Colonic mucosa (tissue), 4 donors: ENCODE data around the gene SNRNP70. TPM values are rescaled to one million over a fixed set of nuclear protein-coding genes. Genes with fewer than 3 reads are reported as not detected.
"Not testable (repeated sequence)": the region's sequence is repeated elsewhere in the genome, so short reads cannot be mapped to it uniquely, and the experiment has no call there.

ENCODE experiments used
- DNase-seq: peaks from one replicate; pipeline ENCODE4 v3.0.0-alpha.2; 2020
- H3K27ac ChIP-seq: fragments of 200-600 bp; one replicate; pipeline ENCODE4 v1.8.0; 2021
- H3K27me3 ChIP-seq: fragments of 200-600 bp; one replicate; pipeline ENCODE4 v1.8.0; 2021
- H3K36me3 ChIP-seq: fragments of 200-600 bp; one replicate; pipeline ENCODE4 v1.8.0; 2021
- H3K4me1 ChIP-seq: fragments of 200-600 bp; one replicate; pipeline ENCODE4 v1.8.0; 2021; ENCODE audit warnings: mild to moderate bottlenecking
- H3K4me3 ChIP-seq: fragments of 200-600 bp; one replicate; pipeline ENCODE4 v1.8.0; 2021
- H3K9ac ChIP-seq, 2 donors: one replicate each; pipeline ENCODE4 v1.7.0; 2013; ENCODE audit warnings: control low read depth in 2 of 2, low read depth in 2 of 2, low read length in 2 of 2
- H3K9me3 ChIP-seq: fragments of 200-600 bp; one replicate; pipeline ENCODE4 v1.8.0; 2021
- intact Hi-C: fragments of 100-400 bp; cut with DNase I; formaldehyde crosslinking; loops from one replicate; pipeline ENCODE4 v1.14.1; 2022
- total RNA-seq, 2 donors: library from RNA; stranded (reverse); fragmentation: NEBNext Ultra II Directional in 1 of 2; extraction: Animal tissue kit (Norgen Biotek cat#: 25700) in 1 of 2; gene quantifications; one replicate each; pipeline ENCODE4 v1.2.1, GENCODE V29; 2021
- TF ChIP-seq, protein P1 (sequence below): fragments of 200-600 bp; IDR thresholded peaks from one replicate; pipeline ENCODE4 v1.8.0; 2022; ENCODE audit warnings: antibody characterized with exemption, mild to moderate bottlenecking
- donor health status: healthy.
- donor health status: DM: no; HTN: no; CAD: no.
- donor health status: DM: no; HTN: no; CAD: no.

The SNRNP70 gene
- 100 to 1,000 TPM; 124 to 204 TPM for total RNA-seq

DNA sequence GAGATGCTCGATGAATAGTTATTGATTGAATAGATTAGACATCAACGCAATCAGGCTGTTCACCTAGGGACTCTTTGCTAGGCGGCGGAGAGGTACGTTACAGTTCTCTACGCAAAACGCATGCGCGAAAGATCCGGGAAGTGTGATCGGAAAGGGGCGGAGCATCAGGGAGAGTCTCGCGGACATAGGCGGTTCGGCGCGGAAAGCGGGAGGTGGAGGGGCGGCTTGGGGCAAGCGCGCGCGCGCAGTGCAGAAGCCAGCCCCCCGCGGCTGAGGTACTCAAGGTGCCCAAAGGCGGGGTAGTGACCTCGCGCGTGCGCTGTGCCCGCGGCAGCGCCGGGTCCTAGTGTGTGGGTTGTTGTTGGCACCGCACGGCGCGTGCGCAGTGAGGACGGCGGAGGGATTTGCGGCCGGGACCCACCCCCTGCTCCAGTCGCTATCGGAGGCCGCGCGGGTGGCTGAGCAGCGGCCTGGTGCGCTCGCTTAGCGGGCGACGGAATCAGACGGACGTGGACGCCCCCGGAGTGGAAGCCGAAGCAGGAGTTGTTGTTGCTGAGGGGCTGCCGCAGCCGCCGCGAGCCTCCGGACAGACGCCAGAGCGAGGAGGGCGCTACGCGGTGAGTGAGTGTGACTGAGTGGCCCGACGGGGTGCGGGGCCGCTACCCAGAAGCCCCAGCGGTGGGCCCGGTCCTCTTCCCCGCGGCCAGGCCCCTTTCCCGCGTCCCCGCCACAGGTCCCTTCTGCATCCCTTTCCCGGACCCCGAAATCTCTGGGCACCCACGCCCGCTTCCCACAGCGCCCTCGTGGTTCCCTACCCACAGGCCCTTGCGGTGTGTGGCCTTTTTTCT is at the start of gene SNRNP70:
Gene SNRNP70 (plus strand): TSS at position 432 of the 848 bp plus-strand sequence. CDS start 964 bp downstream, outside the sequence.
- Histone ChIP-seq H3K27ac (peak within 1 kb of the TSS; percentile 90), H3K9me3 (no peaks in the 10 kb centered on the region), H3K4me1 (peaks cover 8% of the 10 kb centered on the region), H3K27me3 (no peaks in the 10 kb centered on the region), H3K4me3 (peak within 1 kb of the TSS; percentile 95), H3K9ac (peak within 1 kb of the TSS; percentile 95 to 99), H3K36me3 (peaks cover 8% of the 10 kb centered on the region)
- TF ChIP-seq, protein P1, sequence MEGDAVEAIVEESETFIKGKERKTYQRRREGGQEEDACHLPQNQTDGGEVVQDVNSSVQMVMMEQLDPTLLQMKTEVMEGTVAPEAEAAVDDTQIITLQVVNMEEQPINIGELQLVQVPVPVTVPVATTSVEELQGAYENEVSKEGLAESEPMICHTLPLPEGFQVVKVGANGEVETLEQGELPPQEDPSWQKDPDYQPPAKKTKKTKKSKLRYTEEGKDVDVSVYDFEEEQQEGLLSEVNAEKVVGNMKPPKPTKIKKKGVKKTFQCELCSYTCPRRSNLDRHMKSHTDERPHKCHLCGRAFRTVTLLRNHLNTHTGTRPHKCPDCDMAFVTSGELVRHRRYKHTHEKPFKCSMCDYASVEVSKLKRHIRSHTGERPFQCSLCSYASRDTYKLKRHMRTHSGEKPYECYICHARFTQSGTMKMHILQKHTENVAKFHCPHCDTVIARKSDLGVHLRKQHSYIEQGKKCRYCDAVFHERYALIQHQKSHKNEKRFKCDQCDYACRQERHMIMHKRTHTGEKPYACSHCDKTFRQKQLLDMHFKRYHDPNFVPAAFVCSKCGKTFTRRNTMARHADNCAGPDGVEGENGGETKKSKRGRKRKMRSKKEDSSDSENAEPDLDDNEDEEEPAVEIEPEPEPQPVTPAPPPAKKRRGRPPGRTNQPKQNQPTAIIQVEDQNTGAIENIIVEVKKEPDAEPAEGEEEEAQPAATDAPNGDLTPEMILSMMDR: no peak
- DNase-seq: peak; percentile 98
- intact Hi-C loops: no loop called here

- H3K27ac ChIP-seq, H3K36me3 ChIP-seq, H3K9me3 ChIP-seq, H3K27me3 ChIP-seq, H3K9ac ChIP-seq, H3K4me1 ChIP-seq, H3K4me3 ChIP-seq, intact Hi-C loops: not testable (repeated sequence)
- DNase-seq: peak; percentile 26
Observed at GRCh38 chr19:49036815-49037214, 48.4 kb upstream of the SNRNP70 start, which contains the start of gene CGB1. Gene CGB1, minus strand, starts transcription at chr19:49036895. Its CDS starts 184 bp downstream, at chr19:49036711.

DNA sequence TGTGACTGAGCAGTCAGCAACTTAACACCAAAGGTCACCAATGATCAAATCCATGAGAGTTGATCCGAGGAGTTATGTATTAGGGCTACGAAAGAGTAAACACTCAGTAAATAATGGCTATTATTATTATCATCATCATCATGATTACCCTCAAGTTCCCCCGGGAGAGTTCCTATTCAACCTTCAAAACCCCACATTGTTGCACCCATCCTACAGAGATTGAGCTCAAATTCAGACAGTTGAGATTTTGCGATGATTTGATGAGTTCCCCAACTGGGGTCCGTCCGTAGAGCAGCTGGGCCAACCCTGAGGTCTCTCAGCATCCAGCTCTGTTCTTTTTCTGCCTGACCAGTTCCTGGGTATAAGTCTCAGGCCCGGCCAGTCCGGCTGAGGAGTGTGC is 47.1 kb upstream of the SNRNP70 start:
- DNase-seq, H3K27me3 ChIP-seq, H3K9me3 ChIP-seq, H3K4me3 ChIP-seq, H3K4me1 ChIP-seq, intact Hi-C loops, H3K27ac ChIP-seq, H3K36me3 ChIP-seq, H3K9ac ChIP-seq: not testable (repeated sequence)

- H3K4me1 ChIP-seq, H3K9me3 ChIP-seq, H3K36me3 ChIP-seq, H3K9ac ChIP-seq, intact Hi-C loops, H3K27me3 ChIP-seq, H3K27ac ChIP-seq, H3K4me3 ChIP-seq, DNase-seq: not testable (repeated sequence)
Observed at GRCh38 chr19:49038557-49039276, 46.5 kb upstream of the SNRNP70 start.

- H3K9me3 ChIP-seq, H3K4me1 ChIP-seq, H3K27me3 ChIP-seq, H3K27ac ChIP-seq, H3K4me3 ChIP-seq, H3K9ac ChIP-seq, intact Hi-C loops, DNase-seq, H3K36me3 ChIP-seq: not testable (repeated sequence)
Observed at GRCh38 chr19:49039736-49040135, 45.5 kb upstream of the SNRNP70 start.

DNA sequence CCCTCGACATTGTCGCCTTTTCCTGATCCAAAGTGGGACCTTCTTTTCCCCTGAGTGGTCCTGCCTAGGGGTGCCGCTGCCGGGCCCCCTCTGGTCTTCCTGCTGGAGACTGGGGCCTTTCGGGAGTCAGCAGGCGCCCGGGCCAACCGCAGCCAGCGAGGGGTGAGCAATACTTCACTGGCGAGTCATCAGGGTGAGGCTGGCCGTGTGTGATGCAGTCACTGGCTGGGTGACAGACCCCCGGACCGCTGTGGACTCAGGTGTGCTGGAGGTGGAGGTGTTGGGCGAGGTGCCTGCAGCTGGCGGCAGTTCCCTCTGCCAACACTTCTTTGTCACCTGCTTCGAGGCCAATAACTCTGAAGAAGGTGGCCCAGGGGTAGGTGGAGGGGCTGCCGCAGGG is 43.1 kb upstream of the SNRNP70 start:
- TF ChIP-seq, protein P1: no peak
- intact Hi-C loops: no loop called here
- Histone ChIP-seq H3K4me1 (no peaks in the 10 kb centered on the region), H3K4me3 (no peak overlapping the region), H3K36me3 (no peaks in the 10 kb centered on the region), H3K27ac (no peak overlapping the region), H3K9me3 (no peaks in the 10 kb centered on the region), H3K27me3 (no peaks in the 10 kb centered on the region), H3K9ac (no peak overlapping the region)
- DNase-seq: no peak

DNA sequence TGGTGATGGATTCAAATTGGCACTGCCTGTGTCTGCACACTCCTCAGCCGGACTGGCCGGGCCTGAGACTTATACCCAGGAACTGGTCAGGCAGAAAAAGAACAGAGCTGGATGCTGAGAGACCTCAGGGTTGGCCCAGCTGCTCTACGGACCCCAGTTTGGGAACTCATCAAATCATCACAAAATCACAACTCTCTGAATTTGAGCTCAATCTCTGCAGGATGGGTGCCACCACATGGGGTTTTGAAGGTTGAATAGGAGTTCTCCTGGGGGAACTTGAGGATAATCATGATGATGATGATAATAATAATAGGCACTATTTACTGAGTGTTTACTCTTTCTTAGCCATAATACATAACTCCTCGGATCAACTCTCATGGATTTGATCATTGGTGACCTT is 42.6 kb upstream of the SNRNP70 start:
- H3K9ac ChIP-seq: not testable (repeated sequence)

GRCh38 chr19:49043548-49043947 is 41.7 kb upstream of the SNRNP70 start, which contains the start of gene CGB5:
Gene CGB5, plus strand, starts transcription at chr19:49043848. Its CDS starts 362 bp downstream, at chr19:49044210.
- H3K27ac ChIP-seq, DNase-seq, intact Hi-C loops: not testable (repeated sequence)

More for the DNA sequence above, 42.6 kb upstream of the SNRNP70 start:
- H3K27me3 ChIP-seq, intact Hi-C loops, DNase-seq, H3K9me3 ChIP-seq, H3K36me3 ChIP-seq, H3K4me3 ChIP-seq, H3K27ac ChIP-seq, H3K4me1 ChIP-seq: not testable (repeated sequence)

DNA sequence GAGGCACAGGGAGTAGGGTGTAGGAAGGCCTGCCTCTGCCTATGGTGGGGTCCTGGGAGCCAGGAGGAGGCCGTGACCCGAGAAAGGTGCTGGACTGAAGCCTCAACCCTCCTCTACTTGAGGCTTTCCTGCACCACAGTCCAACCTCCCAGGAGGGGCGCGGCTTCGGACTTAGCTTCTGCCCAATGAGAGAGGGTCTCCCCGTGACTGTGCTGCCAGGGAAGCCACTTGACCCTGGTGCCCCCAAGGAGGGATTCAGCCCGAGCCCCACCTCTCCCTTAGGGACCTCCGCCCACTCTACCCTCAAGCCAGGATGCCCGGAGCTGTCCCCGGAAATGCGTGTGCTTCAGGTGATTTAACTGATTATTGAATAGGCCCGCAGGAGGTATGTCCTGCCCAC is 36.2 kb upstream of the SNRNP70 start, which contains the start of gene CGB8:
Gene CGB8 (minus strand): TSS at position 101 of the 400 bp plus-strand sequence. CDS start 372 bp downstream, outside the sequence.
- H3K4me3 ChIP-seq, intact Hi-C loops, DNase-seq, H3K27ac ChIP-seq, H3K9me3 ChIP-seq, H3K36me3 ChIP-seq, H3K9ac ChIP-seq, H3K4me1 ChIP-seq, H3K27me3 ChIP-seq: not testable (repeated sequence)

More at GRCh38 chr19:49043548-49043947, 41.7 kb upstream of the SNRNP70 start, which contains the start of gene CGB5:
- H3K9ac ChIP-seq, H3K4me1 ChIP-seq, H3K36me3 ChIP-seq, H3K9me3 ChIP-seq, H3K4me3 ChIP-seq, H3K27me3 ChIP-seq: not testable (repeated sequence)

GRCh38 chr19:49049834-49050233 is 35.4 kb upstream of the SNRNP70 start:
- H3K27ac ChIP-seq, intact Hi-C loops, DNase-seq, H3K36me3 ChIP-seq, H3K4me1 ChIP-seq, H3K9ac ChIP-seq, H3K9me3 ChIP-seq, H3K4me3 ChIP-seq, H3K27me3 ChIP-seq: not testable (repeated sequence)
